Ecto neural progenitor cell (in vitro differentiated cells): ENCODE measurements around the gene CLPTM1L.
"Not testable (repeated sequence)": the region's sequence is repeated elsewhere in the genome, so short reads cannot be mapped to it uniquely, and the experiment has no call there.

ENCODE experiments used
- DNase-seq: peaks from one replicate; pipeline ENCODE4 v3.0.0-alpha.2; 2018; ENCODE audit warnings: low spot score

The CLPTM1L gene

DNA sequence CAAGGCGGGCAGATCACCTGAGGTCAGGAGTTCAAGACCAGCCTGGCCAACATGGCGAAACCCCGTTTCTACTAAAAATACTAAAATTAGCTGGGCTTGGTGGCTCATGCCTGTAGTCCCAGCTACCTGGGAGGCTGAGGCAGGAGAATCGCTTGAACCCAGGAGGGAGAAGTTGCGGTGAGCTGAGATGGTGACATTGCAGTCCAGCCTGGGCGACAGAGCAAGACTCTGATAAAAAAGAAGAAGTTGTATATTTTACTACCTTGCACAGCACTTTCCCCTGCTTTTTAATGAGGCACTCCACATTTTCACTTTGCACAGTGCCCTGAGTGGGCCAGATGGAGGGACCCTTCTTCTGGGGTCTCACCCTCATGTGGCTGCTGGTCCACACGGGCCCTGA is 15.5 kb upstream of the CLPTM1L start:
- DNase-seq = not testable (repeated sequence)

DNA sequence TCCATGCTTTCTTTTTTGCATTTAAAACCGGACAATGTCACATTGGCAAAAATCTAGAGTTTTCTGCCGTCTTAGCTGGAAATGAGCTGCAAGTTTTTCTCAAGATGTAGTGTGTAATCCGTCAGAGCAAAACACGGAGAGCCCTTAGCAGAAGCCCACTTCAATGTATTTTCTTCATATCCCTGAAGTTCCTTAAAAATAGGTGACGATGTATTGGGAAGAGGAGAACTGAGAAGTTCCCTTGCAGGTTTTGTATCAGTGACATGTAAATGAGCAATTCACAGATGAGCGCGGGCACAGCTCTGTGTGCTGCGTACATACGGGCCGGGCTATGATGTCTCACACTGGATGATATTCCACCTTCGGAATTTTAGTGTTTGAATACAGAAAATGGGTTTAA is 14.8 kb upstream of the CLPTM1L start:
- no peak for DNase-seq

- DNase-seq = no peak
Observed at GRCh38 chr5:1359031-1359645, 14.2 kb upstream of the CLPTM1L start.

- no peak for DNase-seq
Observed at GRCh38 chr5:1358726-1359025, 13.8 kb upstream of the CLPTM1L start.

GRCh38 chr5:1357946-1358725 is 13.2 kb upstream of the CLPTM1L start:
- no peak for DNase-seq

- no peak for DNase-seq
Observed at GRCh38 chr5:1356873-1357787, 12.2 kb upstream of the CLPTM1L start.

- no peak for DNase-seq
Observed at GRCh38 chr5:1354576-1354975, 9.7 kb upstream of the CLPTM1L start.

- no peak for DNase-seq
Observed at GRCh38 chr5:1352231-1353219, 7.6 kb upstream of the CLPTM1L start.

GRCh38 chr5:1351156-1351555 is 6.3 kb upstream of the CLPTM1L start:
- no peak for DNase-seq

GRCh38 chr5:1349246-1349645 is 4.3 kb upstream of the CLPTM1L start:
- no peak for DNase-seq

GRCh38 chr5:1348986-1349245 is 4.0 kb upstream of the CLPTM1L start:
- no peak for DNase-seq

DNA sequence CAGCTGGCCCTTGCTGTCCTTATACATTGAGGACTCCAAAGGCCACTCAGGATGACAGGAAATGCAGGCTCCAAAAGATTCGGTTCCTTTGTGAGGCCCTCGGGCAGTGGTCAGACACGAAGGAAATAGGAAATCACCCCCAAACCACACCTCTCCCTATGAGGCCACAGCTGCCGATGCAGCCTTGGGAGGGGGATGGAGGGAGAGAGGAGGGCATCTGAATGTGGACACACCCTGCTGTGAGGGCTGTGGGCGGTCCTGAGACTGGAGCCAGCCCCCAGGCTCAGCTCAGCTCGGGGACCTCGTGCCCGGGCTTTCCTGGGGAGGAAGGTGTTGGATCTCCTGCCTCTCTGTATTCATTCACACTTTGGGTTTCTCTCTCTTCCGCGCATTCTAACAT is 2.7 kb upstream of the CLPTM1L start:
- no peak for DNase-seq

DNA sequence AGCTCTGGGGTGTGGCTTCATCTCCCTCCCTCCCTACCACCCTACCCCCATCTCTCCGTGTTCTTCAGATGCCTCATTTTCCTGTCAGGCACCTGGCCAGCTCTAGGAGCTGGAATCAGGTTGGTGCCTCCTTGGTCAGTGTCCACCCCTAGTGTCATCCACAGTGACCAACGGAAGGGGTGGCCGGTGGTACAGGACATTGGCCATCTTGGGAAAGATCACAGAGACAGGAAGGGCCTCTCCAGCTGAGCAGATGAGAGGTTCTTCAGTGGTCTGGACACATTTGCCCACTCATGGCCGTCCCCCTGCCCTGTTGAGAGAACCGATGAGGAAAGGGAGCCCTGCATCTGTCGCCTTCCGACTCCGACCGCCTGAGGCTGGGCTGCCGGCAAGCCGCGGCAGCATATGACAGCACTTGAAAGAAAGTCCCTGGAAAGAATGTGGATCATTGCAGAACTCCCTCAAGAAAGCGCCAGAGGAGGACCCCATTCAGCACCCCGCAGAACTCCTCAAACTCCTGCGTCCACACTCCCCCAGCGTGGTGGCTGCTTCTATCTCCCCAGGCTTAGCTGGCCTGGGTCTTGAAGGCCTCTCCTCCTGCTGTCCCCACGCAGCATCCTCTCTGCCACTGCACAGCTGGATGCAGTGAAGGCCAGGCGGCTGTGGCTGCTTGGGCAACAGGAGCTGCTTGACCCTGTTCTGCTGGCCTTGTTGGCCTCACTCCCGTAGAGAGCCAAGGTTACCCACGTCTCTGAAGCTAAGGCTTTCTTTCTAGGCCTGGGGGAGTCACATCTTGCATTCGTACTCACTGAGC is 1.9 kb upstream of the CLPTM1L start:
- DNase-seq = no peak

- DNase-seq = no peak
Observed at GRCh38 chr5:1345876-1346626, 1.2 kb upstream of the CLPTM1L start.

DNA sequence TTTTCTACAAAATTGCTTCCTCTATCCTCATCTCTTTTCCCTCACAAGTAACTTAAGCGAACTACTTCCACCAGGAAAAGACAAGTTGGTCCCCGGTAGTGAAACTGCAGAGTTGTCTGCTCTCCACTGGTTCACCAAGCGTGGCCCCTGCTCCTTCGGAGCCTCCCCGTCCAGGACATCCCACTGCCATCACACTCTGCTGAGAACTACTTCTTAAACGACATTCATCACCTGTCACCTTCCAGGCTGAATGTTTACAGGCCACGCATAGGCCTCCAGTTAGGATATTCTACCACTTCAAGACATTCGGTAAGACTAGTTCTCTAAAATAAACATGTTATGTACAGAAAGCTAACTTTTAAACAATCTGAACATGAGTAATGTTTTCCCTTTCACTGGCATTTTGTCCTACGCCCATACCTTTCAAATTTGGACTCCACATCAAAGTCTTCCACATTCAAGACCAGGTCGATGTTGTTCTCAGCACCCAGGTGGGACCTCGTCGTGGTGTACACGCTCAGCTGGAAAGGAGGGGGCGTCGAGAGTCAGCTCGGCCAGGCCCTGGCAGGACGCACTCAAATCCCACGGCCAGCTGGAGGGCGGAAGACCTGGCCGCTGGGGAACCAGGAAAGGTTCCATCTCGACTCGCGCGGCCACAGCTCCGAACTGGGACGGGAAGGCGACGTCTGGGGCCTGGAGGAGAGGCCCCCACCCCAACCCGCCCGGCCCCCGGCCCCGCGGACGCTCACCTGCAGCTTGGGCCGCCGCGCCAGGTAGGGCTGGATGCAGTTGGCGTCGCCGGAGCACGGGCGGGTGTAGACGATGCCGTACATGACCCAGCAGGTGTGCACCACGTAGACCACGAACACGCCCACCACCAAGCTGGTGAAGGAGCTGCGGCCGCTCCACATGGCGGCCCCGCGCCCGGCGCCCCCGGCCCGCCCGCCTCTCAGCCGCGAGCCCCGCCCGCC is 683 bp downstream of the CLPTM1L start:
- DNase-seq = no peak

DNA sequence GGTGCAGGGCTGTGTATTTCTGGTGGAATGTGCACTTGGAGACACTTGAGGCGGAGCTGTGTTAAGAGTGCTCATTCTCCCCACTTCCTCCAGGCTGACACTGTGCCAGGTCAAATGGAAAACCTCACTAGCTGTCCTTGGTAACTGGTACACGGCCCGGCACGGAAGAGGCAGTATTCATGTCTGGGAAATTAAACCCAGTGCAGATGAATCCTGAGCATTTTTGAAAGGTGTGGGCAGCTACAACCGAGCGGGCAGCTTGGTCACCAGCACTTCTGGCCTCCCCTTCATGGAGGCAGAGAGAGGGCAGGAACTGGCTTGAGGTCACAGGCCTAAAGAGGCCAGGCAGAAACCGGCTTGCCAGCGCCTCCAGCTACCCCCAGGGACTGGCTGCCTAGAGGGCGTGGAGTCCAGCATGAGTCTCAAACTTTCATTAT is 1.6 kb downstream of the CLPTM1L start:
- DNase-seq = no peak

DNA sequence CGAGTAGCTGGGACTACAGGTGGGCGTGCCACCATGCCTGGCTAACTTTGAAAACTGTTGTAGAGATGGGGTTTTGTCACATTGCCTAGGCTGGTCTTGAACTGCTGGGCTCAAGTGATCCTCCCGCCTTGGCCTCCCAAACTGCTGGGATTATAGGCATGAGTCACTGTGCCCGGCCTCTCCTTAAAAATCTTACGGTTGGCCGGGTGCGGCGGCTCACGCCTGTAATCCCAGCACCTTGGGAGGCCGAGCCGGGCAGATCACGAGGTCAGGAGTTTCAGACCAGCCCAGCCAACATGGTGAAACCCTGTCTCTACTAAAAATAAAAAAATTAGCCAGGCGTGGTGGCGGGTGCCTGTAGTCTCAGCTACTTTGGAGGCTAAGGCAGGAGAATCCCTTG is 2.2 kb downstream of the CLPTM1L start:
- not testable (repeated sequence) for DNase-seq

DNA sequence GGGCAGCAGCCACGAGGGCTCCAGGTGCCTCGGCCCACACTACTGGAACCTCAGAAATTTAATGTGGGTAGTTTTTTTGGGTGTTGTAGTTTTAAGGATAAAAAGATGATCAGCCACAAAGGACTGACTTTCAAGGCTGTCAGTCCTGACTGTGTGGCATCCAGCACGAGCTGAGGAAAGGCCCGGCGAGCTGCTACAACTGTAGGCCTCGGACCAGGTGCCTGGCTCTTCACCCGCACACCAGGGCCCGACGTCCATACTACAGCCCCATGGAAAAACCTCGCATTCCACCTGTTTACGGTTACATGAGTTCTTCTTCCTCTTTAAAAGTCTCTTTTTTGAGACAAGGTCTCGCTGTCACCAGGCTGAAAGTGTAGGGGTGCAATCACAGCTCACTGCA is 2.6 kb downstream of the CLPTM1L start:
- no peak for DNase-seq

- DNase-seq = no peak
Observed at GRCh38 chr5:1341863-1342262, 3.0 kb downstream of the CLPTM1L start.
